NOMO-1 (cell line): ENCODE data around the gene PLCD3.

Source experiments
- DNase-seq, 2 experiments: peaks; one replicate each; lab custom pipeline; 2025; ENCODE audit not compliant: unreplicated experiment in 2 of 2; lab: John Stamatoyannopoulos, UW

The PLCD3 gene

GRCh38 chr17:45132320-45132571 is at the start of gene PLCD3:
Gene PLCD3 (minus strand): TSS chr17:45132515. CDS start chr17:45132410, 105 bp downstream.
- no peak for DNase-seq

- no peak for DNase-seq
Observed at GRCh38 chr17:45177563-45177962, 45.2 kb upstream of the PLCD3 start.

GRCh38 chr17:45175759-45176115 is 43.4 kb upstream of the PLCD3 start:
- no peak for DNase-seq

- DNase-seq, result no peak
Observed at GRCh38 chr17:45172541-45173286, 40.4 kb upstream of the PLCD3 start.

- DNase-seq, result no peak
Observed at GRCh38 chr17:45172232-45172540, 39.9 kb upstream of the PLCD3 start.

GRCh38 chr17:45171338-45172231 is 39.3 kb upstream of the PLCD3 start:
- no peak for DNase-seq

- DNase-seq, result no peak
Observed at GRCh38 chr17:45170931-45171337, 38.6 kb upstream of the PLCD3 start.

GRCh38 chr17:45170280-45170930 is 38.1 kb upstream of the PLCD3 start:
- no peak for DNase-seq

GRCh38 chr17:45168991-45169752 is 36.9 kb upstream of the PLCD3 start:
- no peak for DNase-seq

GRCh38 chr17:45164734-45165269 is 32.5 kb upstream of the PLCD3 start:
- no peak for DNase-seq

GRCh38 chr17:45162025-45162687 is 29.8 kb upstream of the PLCD3 start:
- DNase-seq, result no peak

GRCh38 chr17:45161288-45162024 is 29.1 kb upstream of the PLCD3 start, which contains the start of gene HEXIM2:
Gene HEXIM2 (plus strand): TSS chr17:45161875. CDS start chr17:45162794, 919 bp downstream.
- peak; percentile 99 for DNase-seq

- peak; percentile 37 to 41 for DNase-seq
Observed at GRCh38 chr17:45160447-45161287, 28.4 kb upstream of the PLCD3 start.

- no peak for DNase-seq
Observed at GRCh38 chr17:45156242-45156641, 23.9 kb upstream of the PLCD3 start.

GRCh38 chr17:45155483-45155882 is 23.2 kb upstream of the PLCD3 start:
- DNase-seq, result no peak

GRCh38 chr17:45155029-45155428 is 22.7 kb upstream of the PLCD3 start:
- no peak for DNase-seq

- DNase-seq, result peak in 1 of 2 experiments; percentile 43
Observed at GRCh38 chr17:45150911-45151809, 18.8 kb upstream of the PLCD3 start.
